EL (cell line): ENCODE results near the gene G3BP2.
"Not testable (repeated sequence)": the region's sequence is repeated elsewhere in the genome, so short reads cannot be mapped to it uniquely, and the experiment has no call there.

Experiments
- DNase-seq: peaks from one replicate; pipeline ENCODE4 v3.0.0-alpha.2; 2016

The G3BP2 gene

GRCh38 chr4:75683482-75684155, 10.4 kb upstream of the G3BP2 start:
- DNase-seq = no peak

DNA sequence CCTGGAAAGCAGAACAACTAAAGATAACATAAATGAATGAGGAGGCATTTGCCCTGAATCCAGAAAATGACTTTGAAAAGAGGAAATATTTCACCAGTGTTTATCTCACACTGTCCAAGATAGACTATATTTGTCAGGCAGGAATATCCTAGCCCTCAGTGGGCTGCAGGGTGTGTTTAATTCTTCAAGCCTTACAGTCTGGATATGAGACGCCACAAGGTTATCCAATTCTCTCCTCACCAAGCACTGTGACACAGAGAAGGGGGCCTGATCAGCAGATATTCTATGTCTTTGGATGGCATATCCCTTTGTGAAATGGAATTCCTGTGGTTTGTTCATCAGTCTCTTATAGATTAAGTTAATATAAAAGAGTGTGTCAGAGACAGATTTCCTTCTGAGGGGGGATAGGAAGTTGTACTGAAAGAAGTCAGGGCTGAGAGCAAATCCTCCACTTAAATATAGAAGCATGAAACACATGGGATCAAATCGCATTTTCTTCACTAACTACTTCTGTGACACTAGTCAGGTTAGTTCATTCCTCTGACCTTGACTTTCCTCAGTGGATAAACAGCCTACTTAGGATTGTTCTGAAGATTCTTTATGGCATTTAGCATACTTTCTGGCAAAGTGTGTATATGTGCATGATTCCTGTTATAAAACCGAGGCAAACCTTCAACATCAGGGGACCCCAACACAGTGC, 6.8 kb upstream of the G3BP2 start:
- no peak for DNase-seq

GRCh38 chr4:75678965-75679364, 5.8 kb upstream of the G3BP2 start:
- no peak for DNase-seq

DNA sequence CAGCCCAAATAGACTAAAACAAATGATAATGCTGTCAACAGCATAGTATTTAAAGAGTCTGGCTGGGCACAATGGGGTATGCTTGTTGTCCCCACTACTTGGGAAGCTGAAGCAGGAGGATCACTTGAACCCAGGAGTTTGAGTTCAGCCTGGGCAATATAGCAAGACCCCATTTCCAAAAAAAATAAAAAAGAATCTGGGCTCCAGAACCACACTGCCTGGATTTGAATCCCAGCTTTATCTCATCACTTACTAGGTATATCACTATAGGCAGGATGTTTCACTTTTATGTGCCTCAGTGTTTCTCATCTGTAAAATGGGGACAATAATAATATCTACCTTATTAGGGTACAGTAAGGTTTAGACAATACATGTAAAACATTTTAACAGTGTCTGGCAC, 5.3 kb upstream of the G3BP2 start:
- DNase-seq = no peak

DNA sequence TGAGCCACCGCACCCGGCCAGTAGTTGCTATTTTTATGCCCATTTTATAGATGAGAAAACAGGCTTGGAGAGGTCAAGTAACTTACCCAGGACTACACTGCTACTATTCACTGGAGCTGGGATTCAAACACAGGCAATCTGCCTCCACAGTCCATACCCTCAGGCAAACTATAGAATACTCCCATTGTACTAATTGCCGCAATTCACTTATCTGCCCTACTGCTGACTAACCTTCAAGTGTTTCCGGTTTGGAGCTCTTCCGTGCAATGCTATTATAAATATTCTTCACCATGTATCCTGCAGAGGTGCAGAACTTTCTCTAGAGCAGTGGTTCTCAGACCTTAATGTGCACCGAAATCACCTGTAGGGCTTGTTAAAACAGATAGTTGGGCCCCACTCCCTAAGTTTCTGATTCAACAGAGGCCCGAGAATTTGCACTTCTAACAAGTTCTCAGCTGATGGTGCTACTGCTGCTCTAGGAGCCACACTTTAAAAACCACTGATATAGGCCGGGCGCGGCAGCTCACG, 1.9 kb upstream of the G3BP2 start:
- no peak for DNase-seq

- no peak for DNase-seq
These were observed 733 bp upstream of the G3BP2 start for GRCh38 chr4:75673959-75674328.

DNA sequence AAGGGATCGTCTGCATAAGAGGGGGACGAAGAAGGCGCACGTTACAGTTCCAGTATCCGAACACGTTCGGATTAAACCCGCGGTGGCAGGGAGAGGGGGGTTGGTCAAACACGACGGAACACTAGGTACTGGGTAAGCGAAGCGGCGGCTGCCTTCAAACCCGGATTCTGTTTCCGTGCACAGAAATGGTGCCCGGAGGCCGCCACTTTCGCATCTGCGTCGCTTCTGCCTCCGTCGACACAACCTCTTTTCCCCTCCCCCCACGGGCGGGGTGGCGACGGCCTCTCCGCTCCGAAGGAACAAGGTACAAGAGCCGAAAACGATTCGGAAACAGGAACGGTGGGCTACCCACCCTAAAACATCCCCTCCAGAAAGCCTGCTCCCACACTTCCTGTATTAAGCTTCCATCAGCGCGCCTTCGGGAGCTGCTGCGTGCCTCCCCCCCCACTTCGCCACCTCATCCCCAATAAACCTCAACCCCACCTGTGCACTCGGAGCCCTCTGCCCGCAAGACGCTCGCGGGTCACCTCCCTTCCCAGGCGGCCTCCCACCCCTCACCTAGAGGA, 667 bp downstream of the G3BP2 start:
- peak; percentile 55 for DNase-seq

GRCh38 chr4:75671802-75672421, 1.3 kb downstream of the G3BP2 start:
- DNase-seq = peak; percentile 11

DNA sequence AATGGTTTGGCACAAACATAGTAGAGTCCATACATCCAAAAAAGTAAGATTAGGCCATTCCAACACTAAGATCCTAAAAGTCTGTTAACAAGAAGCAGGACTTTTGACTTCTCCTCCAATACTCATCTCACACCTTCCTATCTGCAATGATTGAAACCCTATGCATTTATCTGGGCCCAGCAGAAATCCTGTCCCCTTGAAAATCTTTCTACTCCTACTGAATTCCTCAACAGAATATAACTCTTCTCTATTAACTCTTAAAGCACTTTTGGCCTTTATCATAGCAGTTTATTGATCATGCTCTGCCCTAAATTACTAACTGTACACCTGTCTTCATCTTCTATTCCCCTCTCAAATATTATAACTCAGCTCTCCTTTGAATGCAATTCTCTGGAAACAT, 4.6 kb downstream of the G3BP2 start:
- no peak for DNase-seq

GRCh38 chr4:75667636-75668035, 5.6 kb downstream of the G3BP2 start:
- DNase-seq = not testable (repeated sequence)

GRCh38 chr4:75666299-75666698, 6.9 kb downstream of the G3BP2 start:
- no peak for DNase-seq

GRCh38 chr4:75664604-75665003, 8.6 kb downstream of the G3BP2 start:
- not testable (repeated sequence) for DNase-seq

GRCh38 chr4:75662626-75663025, 10.6 kb downstream of the G3BP2 start:
- no peak for DNase-seq

DNA sequence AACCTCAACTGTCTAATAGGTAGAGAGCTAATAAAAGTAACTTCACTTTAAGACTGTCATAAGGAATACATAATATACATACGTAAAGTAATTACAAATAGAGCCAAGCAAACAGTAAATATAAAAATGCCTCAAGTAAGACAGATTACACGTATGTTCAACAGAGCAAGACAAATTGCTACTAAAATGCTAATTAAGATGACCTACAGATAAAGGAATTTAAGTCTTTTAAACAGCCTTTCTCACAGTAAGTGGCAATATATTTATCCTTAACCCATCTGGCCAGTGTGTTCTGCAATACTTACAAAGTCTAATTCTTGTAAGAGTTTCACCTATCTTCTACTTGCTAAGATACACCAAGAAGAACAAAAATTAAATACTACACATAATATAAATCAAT, 12.7 kb downstream of the G3BP2 start:
- no peak for DNase-seq

DNA sequence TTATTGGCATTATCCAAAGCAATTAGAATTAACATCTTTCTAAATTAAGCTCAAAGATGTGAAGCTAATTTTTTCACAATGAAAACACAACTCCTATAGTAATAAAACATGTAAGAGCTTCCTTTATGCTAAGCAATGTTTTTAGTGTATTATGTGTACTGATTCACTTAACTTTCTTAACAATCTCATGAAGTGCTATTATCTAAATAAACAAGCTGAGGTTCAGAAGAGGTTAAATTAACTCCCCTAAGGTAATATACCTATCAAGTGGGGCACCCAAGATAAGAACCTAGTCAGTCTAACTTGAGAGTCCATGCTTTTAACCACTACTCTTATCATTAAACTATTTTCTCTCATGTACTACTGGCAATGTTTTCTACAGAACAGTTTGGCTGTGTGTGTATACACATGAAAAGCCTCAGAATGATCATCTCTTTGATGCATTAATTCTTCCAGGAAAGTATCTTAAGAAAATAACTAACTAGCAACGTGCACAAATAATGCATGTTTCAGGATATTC, 13.6 kb downstream of the G3BP2 start:
- DNase-seq = no peak

GRCh38 chr4:75658876-75659275, 14.3 kb downstream of the G3BP2 start:
- DNase-seq = peak; percentile 45

GRCh38 chr4:75655562-75655961, 17.6 kb downstream of the G3BP2 start:
- no peak for DNase-seq

GRCh38 chr4:75654905-75655304, 18.3 kb downstream of the G3BP2 start:
- no peak for DNase-seq

- DNase-seq = peak; percentile 29
These were observed 19.2 kb downstream of the G3BP2 start for GRCh38 chr4:75653845-75654503.

DNA sequence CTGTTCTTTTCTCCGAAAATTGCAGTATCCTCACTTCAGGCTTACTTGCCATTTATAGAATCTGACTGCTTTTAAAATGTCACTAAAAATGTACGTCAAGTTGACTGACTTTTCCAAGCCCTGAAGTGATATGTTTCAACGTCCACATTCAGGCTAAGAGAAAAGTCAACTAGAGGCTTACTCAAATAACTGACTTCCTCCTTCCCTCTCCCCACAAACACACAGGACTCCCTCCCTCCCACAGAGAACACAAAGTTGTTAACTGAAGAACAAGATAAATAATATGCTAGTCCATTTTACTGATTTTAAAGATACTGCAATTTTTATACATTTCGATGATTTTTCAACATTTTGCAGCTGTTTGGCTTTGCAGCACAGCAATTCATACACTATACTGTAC, 29.1 kb downstream of the G3BP2 start:
- DNase-seq = no peak

DNA sequence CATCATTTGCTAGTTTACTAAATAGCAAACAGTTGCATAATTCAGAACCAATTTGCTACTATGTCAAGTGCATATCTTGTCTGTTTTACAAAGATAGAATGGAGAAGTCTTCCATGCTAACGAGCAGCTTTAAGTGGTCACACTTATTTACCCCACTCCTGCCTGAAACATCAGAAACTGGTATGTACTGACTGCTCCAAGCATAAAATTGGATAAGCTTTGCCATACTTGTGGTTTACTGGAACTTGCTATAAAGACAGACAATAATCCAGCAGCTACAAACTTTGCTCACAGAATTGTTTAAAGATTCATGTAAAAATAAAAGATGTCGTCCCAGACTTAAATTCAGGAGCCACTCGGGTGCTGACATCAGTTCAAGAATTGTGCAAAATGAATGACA, 29.6 kb downstream of the G3BP2 start:
- DNase-seq = no peak

DNA sequence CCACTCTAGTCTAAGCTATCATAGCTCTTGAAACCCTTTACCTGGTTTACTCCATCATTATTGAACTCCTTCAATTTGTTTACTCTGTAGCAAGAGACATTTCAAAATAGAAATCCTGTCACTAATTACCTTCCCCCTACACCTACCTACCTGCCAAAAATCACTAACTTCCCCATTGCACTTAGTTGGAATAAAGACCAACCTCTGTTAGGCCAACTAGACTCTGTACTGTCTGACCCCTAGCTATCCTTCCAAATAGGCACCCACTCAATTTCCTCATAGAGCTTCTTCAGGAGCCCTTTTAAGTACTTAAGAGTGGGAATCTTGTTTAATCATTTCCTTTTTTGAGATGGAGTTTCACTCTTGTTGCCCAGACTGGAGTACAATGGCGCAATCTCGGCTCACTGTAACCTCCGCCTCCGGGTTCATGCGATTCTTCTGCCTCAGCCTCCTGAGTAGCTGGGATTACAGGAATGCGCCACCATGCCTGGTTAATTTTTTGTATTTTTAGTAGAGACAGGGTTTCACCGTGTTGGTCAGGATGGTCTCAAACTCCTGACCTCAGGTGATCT, 34.0 kb downstream of the G3BP2 start:
- no peak for DNase-seq

DNA sequence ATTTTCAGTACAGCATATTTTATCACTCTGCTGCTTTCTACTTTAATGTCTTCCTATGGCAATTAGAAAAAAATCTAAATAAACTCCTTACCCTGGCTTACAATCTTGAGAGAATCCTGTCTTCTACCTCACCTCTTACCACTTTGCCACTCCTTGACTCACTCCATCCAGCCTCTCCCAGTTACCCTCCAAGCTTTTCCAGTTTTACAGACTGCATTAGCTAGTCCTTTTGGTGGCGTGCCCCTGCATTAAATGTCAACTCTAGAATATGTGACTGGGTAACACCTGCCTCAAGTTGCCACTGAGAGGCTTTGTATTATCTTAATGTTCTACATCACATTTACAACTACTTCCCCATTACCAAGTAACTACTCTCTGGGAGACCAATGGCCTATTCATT, 35.4 kb downstream of the G3BP2 start:
- DNase-seq = no peak
